ENCODE data around the gene MFSD12. TPM values are rescaled to one million over a fixed set of nuclear protein-coding genes. Genes with fewer than 3 reads are reported as not detected.
"Not testable (repeated sequence)": the region's sequence is repeated elsewhere in the genome, so short reads cannot be mapped to it uniquely, and the experiment has no call there.

The MFSD12 gene
- total RNA-seq, 4 donors from 2014 or later, result 22.3 to 77.3 (median 48.7) TPM

DNA sequence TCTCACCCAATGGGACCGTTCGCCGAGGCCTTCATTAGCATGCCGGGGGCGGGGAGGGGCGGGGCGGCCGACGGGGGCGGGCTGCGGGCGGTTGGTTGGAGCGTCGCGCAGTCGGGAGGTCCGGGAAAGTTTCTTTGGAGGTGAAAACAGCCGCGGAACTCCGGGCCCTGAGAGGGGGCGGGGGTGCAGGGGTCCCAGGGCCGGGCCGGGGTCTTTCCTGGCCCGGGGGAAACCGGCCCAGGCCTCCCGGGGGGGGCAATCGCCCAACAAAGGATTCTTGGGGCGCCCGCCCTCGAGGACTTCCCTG lies 15.4 kb upstream of the MFSD12 start, which contains the start of gene HMG20B:
TSS of gene HMG20B (plus strand) at position 90 of the 307 bp plus-strand sequence. CDS start 366 bp downstream, outside the sequence.
- in situ Hi-C loops (cut with MboI; ENCODE audit: low sequenced_read_pairs in 4 of 4) (no loop called here), intact Hi-C loops (cut with DNase I; ENCODE audit: low total_unique reads) (loop anchor here (1.0 to 2.0 kb wide), 3 partner anchors 16 to 66 kb away; partner anchors contain the start of genes CACTIN, FZR1 and MFSD12)
- no peaks in the 10 kb centered on the region for H3K36me3 ChIP-seq
- H3K9me3 ChIP-seq, result no peaks in the 10 kb centered on the region
- peak within 1 kb of the TSS; percentile 78 to 90 (median 84) for H3K27ac ChIP-seq
- ATAC-seq, result no peak
- peak within 1 kb of the TSS; percentile 84 to 97 (median 88) for H3K4me3 ChIP-seq
- H3K4me1 ChIP-seq, result peaks cover 16 to 24% of the 10 kb centered on the region in 2 donors
- no peak for DNase-seq
- TF ChIP-seq CTCF (IDR thresholded peaks at IDR 0.05 in 4 of 5, conservative IDR thresholded peaks at IDR 0.05 in 1 of 5), result no peak
- peak; percentile 44 to 60 for TF ChIP-seq POLR2A (IDR thresholded peaks at IDR 0.05)
- H3K27me3 ChIP-seq, result no peaks in the 10 kb centered on the region

- Histone ChIP-seq H3K36me3 (no peaks in the 10 kb centered on the region), H3K27ac (peak overlapping the region; percentile 32 to 82 (median 58)), H3K4me1 (peaks cover 16 to 24% of the 10 kb centered on the region in 2 donors), H3K4me3 (peak overlapping the region; percentile 63 to 92 (median 84)), H3K9me3 (no peaks in the 10 kb centered on the region), H3K27me3 (no peaks in the 10 kb centered on the region)
- ATAC-seq (peak; percentile 92 to 96), DNase-seq (peak; percentile 99 to 100)
- TF ChIP-seq POLR2A (IDR thresholded peaks at IDR 0.05), result no peak
- TF ChIP-seq CTCF (IDR thresholded peaks at IDR 0.05 in 4 of 5, conservative IDR thresholded peaks at IDR 0.05 in 1 of 5), result no peak
- intact Hi-C loops (cut with DNase I; ENCODE audit: low total_unique reads) (loop anchor here (1.0 to 2.0 kb wide), 3 partner anchors 15 to 65 kb away; partner anchors contain the start of genes CACTIN, FZR1 and MFSD12), in situ Hi-C loops (cut with MboI; ENCODE audit: low sequenced_read_pairs in 4 of 4) (no loop called here)
Observed at GRCh38 chr19:3572132-3572854, 14.9 kb upstream of the MFSD12 start.

DNA sequence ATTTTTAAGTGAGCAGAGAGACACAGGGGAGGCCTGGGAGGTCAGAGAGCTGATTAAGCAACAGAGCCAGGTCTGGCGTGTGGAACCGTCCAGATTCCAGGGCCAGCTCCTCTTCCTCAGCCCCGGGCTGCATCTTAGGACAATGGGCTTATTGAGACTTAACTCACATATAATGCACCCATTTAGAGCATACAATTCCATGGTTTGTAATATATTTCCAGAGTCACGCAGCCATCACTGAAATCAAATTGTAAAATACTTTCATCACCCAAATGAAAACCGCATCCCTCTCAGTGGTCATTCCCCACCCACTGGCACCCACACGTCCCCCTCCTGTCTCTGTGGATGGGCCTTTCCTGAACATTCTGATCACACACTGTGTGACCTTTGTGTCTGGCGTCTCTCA lies 13.2 kb upstream of the MFSD12 start:
- TF ChIP-seq CTCF (IDR thresholded peaks at IDR 0.05 in 4 of 5, conservative IDR thresholded peaks at IDR 0.05 in 1 of 5), result no peak
- TF ChIP-seq POLR2A (IDR thresholded peaks at IDR 0.05), result no peak
- in situ Hi-C loops (cut with MboI; ENCODE audit: low sequenced_read_pairs in 4 of 4) (no loop called here), intact Hi-C loops (cut with DNase I; ENCODE audit: low total_unique reads) (no loop called here)

DNA sequence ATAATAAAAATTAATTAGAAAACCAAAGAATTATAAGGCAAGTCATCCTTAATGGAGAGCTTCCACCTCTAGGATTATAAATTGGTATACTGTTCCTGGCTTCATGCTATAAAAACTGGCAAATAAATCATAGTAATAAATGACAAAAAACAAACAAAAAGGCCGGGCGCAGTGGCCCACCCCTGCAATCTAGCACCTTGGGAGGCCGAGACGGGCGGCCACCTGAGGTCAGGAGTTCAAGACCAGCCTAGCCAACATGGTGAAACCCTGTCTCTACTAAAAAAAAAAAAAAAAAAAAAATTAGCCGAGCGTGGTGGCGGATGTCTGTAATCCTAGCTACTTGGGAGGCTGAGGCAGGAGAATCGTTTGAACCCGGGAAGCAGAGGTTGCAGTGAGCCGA lies 12.7 kb upstream of the MFSD12 start:
- ATAC-seq; DNase-seq; H3K4me3 ChIP-seq; H3K36me3 ChIP-seq; in situ Hi-C loops (cut with MboI; ENCODE audit: low sequenced_read_pairs in 4 of 4); H3K9me3 ChIP-seq; H3K27me3 ChIP-seq; H3K27ac ChIP-seq; intact Hi-C loops (cut with DNase I; ENCODE audit: low total_unique reads): not testable (repeated sequence)
- peaks cover 11 to 13% of the 10 kb centered on the region in 2 donors for H3K4me1 ChIP-seq

More for the DNA sequence above, 13.2 kb upstream of the MFSD12 start:
- Histone ChIP-seq H3K27me3 (no peaks in the 10 kb centered on the region), H3K27ac (no peak overlapping the region), H3K4me1 (peaks cover 11 to 13% of the 10 kb centered on the region in 2 donors), H3K9me3 (no peaks in the 10 kb centered on the region), H3K36me3 (no peaks in the 10 kb centered on the region), H3K4me3 (no peak overlapping the region)
- ATAC-seq (no peak), DNase-seq (no peak)

DNA sequence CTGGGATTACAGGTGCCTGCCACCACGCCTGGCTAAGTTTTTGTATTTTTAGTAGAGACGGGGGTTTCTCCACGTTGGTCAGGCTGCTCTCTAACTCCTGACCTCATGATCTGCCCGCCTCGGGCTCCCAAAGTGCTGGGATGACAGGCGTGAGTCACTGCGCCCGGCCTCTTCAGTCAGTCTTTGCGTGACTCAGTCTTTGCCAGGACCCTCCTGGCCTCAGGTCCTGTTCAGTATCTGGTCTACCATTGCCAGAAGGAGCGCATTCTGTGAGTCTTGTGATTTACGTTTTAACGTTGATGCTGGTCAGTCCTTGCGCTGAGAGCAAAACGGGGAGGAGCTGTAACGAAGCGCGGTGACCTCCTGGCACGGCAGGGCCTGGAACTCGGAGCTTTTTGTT lies 7.8 kb upstream of the MFSD12 start:
- DNase-seq (no peak), ATAC-seq (no peak)
- H3K4me1 ChIP-seq, result no peaks in the 10 kb centered on the region
- TF ChIP-seq POLR2A (IDR thresholded peaks at IDR 0.05) (no peak), CTCF (IDR thresholded peaks at IDR 0.05 in 4 of 5, conservative IDR thresholded peaks at IDR 0.05 in 1 of 5) (no peak)
- H3K4me3 ChIP-seq, result no peak overlapping the region
- H3K36me3 ChIP-seq, result no peaks in the 10 kb centered on the region
- no peaks in the 10 kb centered on the region for H3K27me3 ChIP-seq
- intact Hi-C loops (cut with DNase I; ENCODE audit: low total_unique reads), result no loop called here
- in situ Hi-C loops (cut with MboI; ENCODE audit: low sequenced_read_pairs in 4 of 4), result no loop called here
- H3K9me3 ChIP-seq, result no peaks in the 10 kb centered on the region
- H3K27ac ChIP-seq, result no peak overlapping the region
